Adrenal gland (tissue), 12 donors: ENCODE results near the gene GCH1. TPM values are rescaled to one million over a fixed set of nuclear protein-coding genes. Genes with fewer than 3 reads are reported as not detected.
A peak's percentile ranks its signal among the peaks of the same experiment; 100 is the strongest.
"Not testable (repeated sequence)": the region's sequence is repeated elsewhere in the genome, so short reads cannot be mapped to it uniquely, and the experiment has no call there.

Experiments
- DNase-seq, 7 donors: peaks; one replicate each; pipeline ENCODE4 v3.0.0-alpha.2; 2019 to 2020
- H3K27ac ChIP-seq, 5 donors: fragments of 200-600 bp; sonication (generic) in 4 of 5; 1 replicate in 3 of 5; 2 replicates in 2 of 5; pipeline versions ENCODE4 v1.5.1 to v1.8.0; 2016 to 2020; ENCODE audit warnings: mild to moderate bottlenecking in 1 of 5
- H3K27me3 ChIP-seq: fragments of 200-600 bp; 2 replicates; pipeline ENCODE4 v1.8.0; 2021
- H3K36me3 ChIP-seq, 2 donors: fragments of 200-600 bp; replicated peaks in 1 of 2; 1 replicate in 1 of 2; 2 replicates in 1 of 2; pipeline versions ENCODE4 v1.5.1 to v1.8.0; 2018 to 2022
- H3K4me1 ChIP-seq, 2 donors: fragments of 200-600 bp; replicated peaks in 1 of 2; 1 replicate in 1 of 2; 2 replicates in 1 of 2; pipeline versions ENCODE4 v1.5.1 to v1.8.0; 2018 to 2021
- H3K4me3 ChIP-seq, 4 donors: fragments of 200-600 bp; sonication (generic) in 3 of 4; one replicate each; pipeline ENCODE4 v1.5.1; 2016 to 2018
- H3K9me3 ChIP-seq, 3 donors: fragments of 200-600 bp; sonication (generic) in 1 of 3; replicated peaks in 1 of 3; 1 replicate in 2 of 3; 2 replicates in 1 of 3; pipeline versions ENCODE4 v1.5.1 to v1.8.0; 2016 to 2021
- CTCF ChIP-seq, 6 experiments: fragments of 450-650 bp in 4 of 6; fragments of 200-600 bp in 2 of 6; sonication (generic) in 1 of 6; IDR thresholded peaks; 1 replicate in 5 of 6; 2 replicates in 1 of 6; pipeline versions ENCODE4 v1.5.1 to v1.8.0; 2016 to 2021; ENCODE audit warnings: antibody characterized with exemption in 6 of 6, mild to moderate bottlenecking in 2 of 6, moderate library complexity in 1 of 6
- POLR2A ChIP-seq, 2 donors: fragments of 450-650 bp; IDR thresholded peaks; one replicate each; pipeline ENCODE4 v1.6.1; 2017; ENCODE audit warnings: antibody characterized with exemption in 2 of 2, mild to moderate bottlenecking in 2 of 2, moderate library complexity in 1 of 2
- WGBS, 4 donors: extraction: QIAGEN DNeasy Blood & Tissue Kit in 2 of 4; methylation state at CpG; one replicate each; pipeline versions ENCODE4 v1.1.5 to v1.1.7; 2013 to 2017; 5-methylcytosine and 5-hydroxymethylcytosine counted together
- intact Hi-C, 2 donors: fragments of 100-400 bp; cut with DNase I; formaldehyde crosslinking; loops; one replicate each; pipeline versions ENCODE4 v1.14.1 to v1.15.0; 2022 to 2023
- polyA plus RNA-seq, 3 donors: library from polyadenylated mRNA; stranded (reverse); fragments of 200-250 nt in 2 of 3; fragments of 350-450 nt in 1 of 3; fragmentation: Illumina TruSeq in 1 of 3; extraction: RNeasy Lipid Tissue Mini Kit (QIAGEN cat#74804) in 1 of 3; gene quantifications; one replicate each; pipeline ENCODE4 v1.2.3, GENCODE V29; 2013 to 2014
- total RNA-seq, 9 donors: library from RNA; depleted of rRNA in 4 of 9; stranded (reverse); fragments of >200 nt in 4 of 9; fragments of 120-200 nt in 1 of 9; fragmentation: NEBNext Ultra II Directional in 1 of 9; extraction: Animal tissue kit (Norgen Biotek cat#: 25700) in 1 of 9; gene quantifications; one replicate each; pipeline versions ENCODE4 v1.1.0 to v1.2.4, GENCODE V29; 2013 to 2023
- donor health status: healthy with polysubstance abuse.
- donor health status: Bipolar disorder and iron deficiency.
- donor health status: DM: yes; HTN: yes; CAD: no.
- donor health status: DM: no; HTN: no; CAD: no.
- donor health status: DM: no; HTN: no; CAD: no.
- donor health status: DM: yes; HTN: yes; CAD: no.

The GCH1 gene
- total and polyA plus RNA-seq, 12 donors = 2.8 to 29.8 (median 10.3) TPM

DNA sequence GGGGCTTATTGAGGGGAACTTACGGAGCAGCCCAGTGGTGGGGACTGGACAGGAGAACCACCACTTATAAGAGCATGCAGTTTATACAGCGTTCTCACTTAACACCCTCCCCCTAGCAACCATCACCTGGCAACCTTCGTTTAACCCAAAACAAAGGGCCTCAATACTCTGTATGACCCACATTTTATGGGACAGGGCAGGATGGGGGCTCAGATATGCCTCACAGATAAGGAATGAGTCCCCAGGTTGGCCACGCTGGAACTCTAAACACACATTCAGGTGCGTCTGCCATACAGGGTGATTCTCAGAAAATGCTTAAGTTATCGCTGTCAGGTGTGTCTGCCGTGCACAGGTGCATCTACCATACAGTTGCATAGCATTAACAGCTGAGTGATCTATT is 99.2 kb downstream of the GCH1 start:
- Histone ChIP-seq H3K4me3 (no peak overlapping the region), H3K27me3 (no peaks in the 10 kb centered on the region), H3K27ac (no peak overlapping the region), H3K36me3 (no peaks in the 10 kb centered on the region), H3K9me3 (no peaks in the 10 kb centered on the region), H3K4me1 (no peaks in the 10 kb centered on the region)
- WGBS, 4 donors = 78 to 88% (median 85%) methylated on average over 7 of the region's 7 CpGs
- peak in 2 of 7 donors; percentile 4 to 42 for DNase-seq
- TF ChIP-seq CTCF (IDR thresholded peaks at IDR 0.05) = no peak
- no peak for TF ChIP-seq POLR2A (IDR thresholded peaks at IDR 0.05)
- intact Hi-C loops = loop anchor here (10.0 kb wide), 2 partner anchors 239 to 249 kb away; partner anchors contain the start of gene SAMD4A (in 1 of the 2)

DNA sequence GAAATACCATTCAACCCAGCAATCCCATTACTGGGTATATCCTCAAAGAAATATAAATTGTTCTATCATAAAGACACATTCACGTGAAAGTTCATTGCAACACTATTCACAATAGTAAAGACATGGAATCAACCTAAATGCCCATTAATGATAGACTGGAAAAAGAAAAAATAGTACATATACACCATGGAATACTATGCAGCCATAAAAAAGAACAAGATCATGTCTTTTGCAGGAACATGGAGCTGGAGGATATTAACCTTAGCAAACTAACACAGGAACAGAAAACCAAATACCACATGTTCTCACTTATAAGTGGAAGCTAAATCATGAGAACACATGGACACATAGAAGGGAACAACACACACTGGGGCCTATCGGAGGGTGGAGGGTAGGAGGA is 101.1 kb downstream of the GCH1 start:
- DNase-seq, H3K27me3 ChIP-seq, H3K4me3 ChIP-seq, H3K9me3 ChIP-seq, H3K27ac ChIP-seq, H3K36me3 ChIP-seq, H3K4me1 ChIP-seq: not testable (repeated sequence)
- WGBS, 4 donors = 79 to 90% (median 84%) methylated on average over 2 of the region's 2 CpGs
- intact Hi-C loops = loop anchor here (10.0 kb wide), 2 partner anchors 237 to 247 kb away; partner anchors contain the start of gene SAMD4A (in 1 of the 2)

GRCh38 chr14:54798465-54799124 is 104.0 kb downstream of the GCH1 start:
- intact Hi-C loops = no loop called here
- no peaks in the 10 kb centered on the region for H3K9me3 ChIP-seq
- H3K4me3 ChIP-seq = no peak overlapping the region
- H3K27ac ChIP-seq = no peak overlapping the region
- no peaks in the 10 kb centered on the region for H3K27me3 ChIP-seq
- H3K36me3 ChIP-seq = no peaks in the 10 kb centered on the region
- 79 to 83% (median 83%) methylated on average over 9 of the region's 9 CpGs for WGBS, 4 donors
- TF ChIP-seq POLR2A (IDR thresholded peaks at IDR 0.05) (no peak), CTCF (IDR thresholded peaks at IDR 0.05) (no peak)
- peak in 1 of 7 donors; percentile 18 for DNase-seq
- no peaks in the 10 kb centered on the region for H3K4me1 ChIP-seq

DNA sequence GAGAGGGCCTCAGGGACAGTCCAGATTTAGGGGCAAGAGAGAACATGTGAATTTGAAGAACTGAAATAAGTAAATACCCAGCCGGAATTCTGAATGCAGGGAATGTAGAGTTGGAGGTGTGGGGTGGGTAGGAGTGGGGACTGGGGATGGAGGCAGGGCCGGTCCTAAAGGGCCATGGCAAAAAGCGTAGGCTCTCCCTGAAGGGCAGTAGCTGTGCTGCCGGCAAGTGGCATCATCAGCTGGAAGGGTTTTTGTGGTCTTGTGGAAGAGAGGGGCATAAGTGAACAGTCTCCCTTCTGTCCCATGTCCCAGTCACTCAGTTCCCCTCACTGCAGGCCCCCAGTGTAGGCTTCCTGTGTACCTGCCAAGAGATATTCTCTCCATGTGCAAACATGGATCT is 104.6 kb downstream of the GCH1 start:
- TF ChIP-seq POLR2A (IDR thresholded peaks at IDR 0.05) (no peak), CTCF (IDR thresholded peaks at IDR 0.05) (no peak)
- 45 to 87% (median 66%) methylated on average over 4 of the region's 4 CpGs for WGBS, 4 donors
- no peaks in the 10 kb centered on the region for H3K4me1 ChIP-seq
- intact Hi-C loops = no loop called here
- H3K27ac ChIP-seq = no peak overlapping the region
- H3K36me3 ChIP-seq = no peaks in the 10 kb centered on the region
- DNase-seq = no peak
- H3K4me3 ChIP-seq = no peak overlapping the region
- H3K27me3 ChIP-seq = no peaks in the 10 kb centered on the region
- H3K9me3 ChIP-seq = no peaks in the 10 kb centered on the region

DNA sequence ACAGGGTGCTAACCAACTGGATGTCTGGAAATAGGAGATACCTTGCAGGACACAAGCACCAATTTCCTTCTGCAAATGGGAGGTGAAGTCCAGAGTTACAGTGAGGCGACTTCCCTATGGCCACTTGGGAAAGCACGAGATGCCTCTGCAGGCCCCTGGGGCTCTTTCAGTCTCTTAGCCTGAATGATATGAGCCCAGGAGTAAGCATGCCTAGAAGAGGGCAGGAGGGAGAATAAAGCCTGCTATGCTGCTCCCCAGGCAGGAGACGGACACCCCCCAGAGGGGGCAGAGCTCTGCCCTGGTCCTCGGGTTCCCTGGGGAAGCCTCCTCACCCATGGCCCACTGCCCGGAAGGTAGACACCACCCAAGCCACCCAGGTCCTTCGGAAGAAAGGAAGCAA is 105.1 kb downstream of the GCH1 start:
- intact Hi-C loops = no loop called here
- WGBS, 4 donors = 82 to 91% (median 88%) methylated on average over 6 of the region's 6 CpGs
- Histone ChIP-seq H3K27ac (no peak overlapping the region), H3K27me3 (no peaks in the 10 kb centered on the region), H3K4me3 (no peak overlapping the region), H3K36me3 (no peaks in the 10 kb centered on the region), H3K9me3 (no peaks in the 10 kb centered on the region), H3K4me1 (no peaks in the 10 kb centered on the region)
- peak in 1 of 7 donors; percentile 14 for DNase-seq
- TF ChIP-seq POLR2A (IDR thresholded peaks at IDR 0.05) (no peak), CTCF (IDR thresholded peaks at IDR 0.05) (no peak)
